Measurements from ENCODE around the gene OR2J2. TPM values are rescaled to one million over a fixed set of nuclear protein-coding genes. Genes with fewer than 3 reads are reported as not detected.

Gene OR2J2
- total and polyA plus RNA-seq, 10 of the 15 experiments (the other 5 are each of a cell fraction or from before 2014, with no cell fraction given): not detected

DNA sequence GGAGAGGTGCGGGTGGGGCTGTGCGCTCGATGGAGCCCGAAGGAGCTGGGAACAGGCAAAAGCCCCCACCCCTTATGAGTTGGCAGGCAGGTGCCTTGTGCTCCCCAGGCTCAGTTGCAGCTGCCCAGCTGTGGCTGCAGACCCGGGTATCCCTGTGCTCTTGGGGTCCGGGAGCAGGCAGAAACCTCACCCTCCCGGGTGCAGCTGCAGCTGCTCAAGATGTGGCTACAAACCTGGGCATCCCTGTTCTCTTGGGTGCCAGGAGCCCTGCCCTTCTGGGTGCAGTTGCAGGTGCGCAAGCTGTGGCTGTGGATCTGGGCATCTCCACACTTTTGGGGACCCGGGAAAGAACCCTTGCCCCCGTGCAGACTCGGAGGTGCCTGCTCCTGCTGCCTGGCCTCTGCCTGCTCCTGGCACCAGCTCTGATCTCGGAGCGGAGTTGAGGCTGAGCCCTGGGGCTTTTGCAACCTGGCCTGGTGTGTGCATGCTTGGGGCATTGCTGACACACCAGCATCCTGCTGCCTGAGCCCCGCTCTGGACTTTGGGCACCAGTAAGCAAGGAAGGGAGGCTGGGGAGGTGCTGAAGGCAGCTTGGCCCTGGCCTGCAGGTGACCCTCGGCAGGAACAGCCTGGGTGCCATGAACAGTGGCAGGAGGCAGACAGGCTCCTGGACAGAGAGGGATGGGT lies 41.2 kb upstream of the OR2J2 start (continued):
- TF ChIP-seq, protein P1, sequence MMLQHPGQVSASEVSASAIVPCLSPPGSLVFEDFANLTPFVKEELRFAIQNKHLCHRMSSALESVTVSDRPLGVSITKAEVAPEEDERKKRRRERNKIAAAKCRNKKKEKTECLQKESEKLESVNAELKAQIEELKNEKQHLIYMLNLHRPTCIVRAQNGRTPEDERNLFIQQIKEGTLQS (IDR thresholded peaks at IDR 0.05; ENCODE audit: borderline replicate concordance, extremely low read depth, low read depth, low read length): no peak
- TF ChIP-seq TBL1XR1 (IDR thresholded peaks at IDR 0.05; ENCODE audit: low read depth, low read length) (no peak), PBX3 (IDR thresholded peaks at IDR 0.05; ENCODE audit: insufficient replicate concordance, low read depth, low read length) (no peak), IRF3 (IDR thresholded peaks at IDR 0.05) (no peak), MEF2B (IDR thresholded peaks at IDR 0.05; ENCODE audit: partially characterized antibody, poor library complexity, severe bottlenecking) (no peak), NKRF (conservative IDR thresholded peaks at IDR 0.05) (no peak), RBBP5 (conservative IDR thresholded peaks at IDR 0.05) (no peak), TCF7 (IDR thresholded peaks at IDR 0.05; ENCODE audit: borderline replicate concordance) (no peak)
